Muscle layer of colon (tissue), 2 donors: ENCODE results near the gene FOXP3.
A peak's percentile ranks its signal among the peaks of the same experiment; 100 is the strongest.

Experiments
- H3K27ac ChIP-seq: one replicate; pipeline ENCODE4 v1.7.0; 2013; ENCODE audit warnings: low read depth, mild to moderate bottlenecking, low read length, moderate library complexity
- H3K27me3 ChIP-seq, 2 donors: one replicate each; pipeline ENCODE4 v1.7.0; 2013; ENCODE audit warnings: low read length in 2 of 2, mild to moderate bottlenecking in 2 of 2; ENCODE audit not compliant: insufficient read depth in 2 of 2, control insufficient read depth in 1 of 2
- H3K36me3 ChIP-seq: one replicate; pipeline ENCODE4 v1.7.0; 2013; ENCODE audit warnings: mild to moderate bottlenecking, low read length; ENCODE audit not compliant: insufficient read depth
- H3K4me1 ChIP-seq: one replicate; pipeline ENCODE4 v1.7.0; 2013; ENCODE audit warnings: mild to moderate bottlenecking, low read length; ENCODE audit not compliant: insufficient read depth
- H3K4me3 ChIP-seq, 2 donors: one replicate each; pipeline ENCODE4 v1.7.0; 2013; ENCODE audit warnings: low read length in 2 of 2, low read depth in 1 of 2, mild to moderate bottlenecking in 1 of 2, moderate library complexity in 1 of 2
- H3K9ac ChIP-seq: one replicate; pipeline ENCODE4 v1.7.0; 2013; ENCODE audit warnings: low read length
- H3K9me3 ChIP-seq: one replicate; pipeline ENCODE4 v1.7.0; 2013; ENCODE audit warnings: mild to moderate bottlenecking, low read length
- donor health status: abdominal sarcoma.
- donor health status: Adenocarcinoma of cecum.

FOXP3 gene

GRCh38 chrX:49271341-49271740 is 6.8 kb upstream of the FOXP3 start:
- Histone ChIP-seq H3K27ac (no peak overlapping the region), H3K27me3 (no peaks in the 10 kb centered on the region), H3K36me3 (no peaks in the 10 kb centered on the region), H3K9ac (no peak overlapping the region), H3K4me3 (peak overlapping the region in 1 of 2 donors; percentile 43), H3K9me3 (no peaks in the 10 kb centered on the region), H3K4me1 (peaks cover 43% of the 10 kb centered on the region)

GRCh38 chrX:49270249-49270921 is 5.9 kb upstream of the FOXP3 start:
- peak overlapping the region; percentile 43 to 65 for H3K4me3 ChIP-seq
- peaks cover 43% of the 10 kb centered on the region for H3K4me1 ChIP-seq
- H3K9ac ChIP-seq = no peak overlapping the region
- H3K27me3 ChIP-seq = no peaks in the 10 kb centered on the region
- H3K36me3 ChIP-seq = no peaks in the 10 kb centered on the region
- H3K27ac ChIP-seq = peak overlapping the region; percentile 53
- H3K9me3 ChIP-seq = no peaks in the 10 kb centered on the region

GRCh38 chrX:49269767-49270248 is 5.3 kb upstream of the FOXP3 start, which contains the start of gene PPP1R3F:
Gene PPP1R3F, plus strand, starts transcription at chrX:49269793. Its CDS starts 77 bp downstream, at chrX:49269870.
- Histone ChIP-seq H3K36me3 (no peaks in the 10 kb centered on the region), H3K4me3 (peak within 1 kb of the TSS; percentile 48 to 65), H3K9ac (peak within 1 kb of the TSS; percentile 34), H3K9me3 (no peaks in the 10 kb centered on the region), H3K27ac (peak within 1 kb of the TSS; percentile 53), H3K27me3 (no peaks in the 10 kb centered on the region), H3K4me1 (peaks cover 43% of the 10 kb centered on the region)

- Histone ChIP-seq H3K27ac (peak overlapping the region; percentile 53), H3K9me3 (no peaks in the 10 kb centered on the region), H3K4me3 (peak overlapping the region; percentile 48 to 65), H3K9ac (peak overlapping the region; percentile 34), H3K4me1 (peaks cover 40% of the 10 kb centered on the region), H3K27me3 (no peaks in the 10 kb centered on the region), H3K36me3 (no peaks in the 10 kb centered on the region)
These were observed 4.7 kb upstream of the FOXP3 start for GRCh38 chrX:49269010-49269766.

- Histone ChIP-seq H3K36me3 (no peaks in the 10 kb centered on the region), H3K4me1 (peaks cover 35% of the 10 kb centered on the region), H3K27ac (peak overlapping the region; percentile 53), H3K4me3 (peak overlapping the region; percentile 9 to 48), H3K9me3 (no peaks in the 10 kb centered on the region), H3K9ac (peak overlapping the region; percentile 34), H3K27me3 (no peaks in the 10 kb centered on the region)
These were observed 4.1 kb upstream of the FOXP3 start for GRCh38 chrX:49268702-49269009.

GRCh38 chrX:49266523-49267445 is 2.3 kb upstream of the FOXP3 start:
- Histone ChIP-seq H3K27ac (no peak overlapping the region), H3K9ac (no peak overlapping the region), H3K9me3 (no peaks in the 10 kb centered on the region), H3K27me3 (no peaks in the 10 kb centered on the region), H3K4me3 (no peak overlapping the region), H3K36me3 (no peaks in the 10 kb centered on the region), H3K4me1 (peaks cover 22% of the 10 kb centered on the region)

- Histone ChIP-seq H3K27me3 (no peaks in the 10 kb centered on the region), H3K9me3 (no peaks in the 10 kb centered on the region), H3K9ac (no peak overlapping the region), H3K4me3 (no peak overlapping the region), H3K27ac (no peak overlapping the region), H3K36me3 (no peaks in the 10 kb centered on the region), H3K4me1 (peaks cover 7% of the 10 kb centered on the region)
These were observed 879 bp downstream of the FOXP3 start for GRCh38 chrX:49263631-49264030.

- no peak overlapping the region for H3K27ac ChIP-seq
- no peak overlapping the region for H3K9ac ChIP-seq
- H3K4me1 ChIP-seq = no peaks in the 10 kb centered on the region
- H3K36me3 ChIP-seq = no peaks in the 10 kb centered on the region
- H3K27me3 ChIP-seq = peaks cover 0 to 7% of the 10 kb centered on the region in 2 donors
- no peak overlapping the region for H3K4me3 ChIP-seq
- no peaks in the 10 kb centered on the region for H3K9me3 ChIP-seq
These were observed 1.9 kb downstream of the FOXP3 start for GRCh38 chrX:49262603-49263002.

GRCh38 chrX:49260221-49260985 is 4.1 kb downstream of the FOXP3 start:
- Histone ChIP-seq H3K4me1 (no peaks in the 10 kb centered on the region), H3K9ac (no peak overlapping the region), H3K36me3 (no peaks in the 10 kb centered on the region), H3K27me3 (peaks cover 0 to 7% of the 10 kb centered on the region in 2 donors), H3K9me3 (no peaks in the 10 kb centered on the region), H3K27ac (no peak overlapping the region), H3K4me3 (no peak overlapping the region)

- no peaks in the 10 kb centered on the region for H3K9me3 ChIP-seq
- H3K36me3 ChIP-seq = no peaks in the 10 kb centered on the region
- peaks cover 0 to 7% of the 10 kb centered on the region in 2 donors for H3K27me3 ChIP-seq
- H3K4me3 ChIP-seq = no peak overlapping the region
- no peak overlapping the region for H3K27ac ChIP-seq
- H3K4me1 ChIP-seq = no peaks in the 10 kb centered on the region
- H3K9ac ChIP-seq = no peak overlapping the region
These were observed 5.8 kb downstream of the FOXP3 start for GRCh38 chrX:49258749-49259124.
